Natural killer cell (primary cell): ENCODE results near the gene STIM2. TPM values are rescaled to one million over a fixed set of nuclear protein-coding genes. Genes with fewer than 3 reads are reported as not detected.

Experiments used
- ATAC-seq, 3 donors: fragments of 150-1000 bp in 2 of 3; fragments of 200-7000 bp in 1 of 3; cut with Tn5 transposase; 1 replicate in 1 of 3; 2 replicates in 2 of 3; pipeline ENCODE4 v1.10.0; 2021; ENCODE audit warnings: mild to moderate bottlenecking in 2 of 3, moderate library complexity in 2 of 3
- DNase-seq, 2 donors: peaks; one replicate each; pipeline versions ENCODE4 v3.0.0 to v3.0.0-alpha.2; 2013 to 2021; ENCODE audit warnings: mixed read lengths in 1 of 2
- H3K27ac ChIP-seq: one replicate; pipeline ENCODE4 v1.5.1; 2013; ENCODE audit warnings: mild to moderate bottlenecking, low read length
- H3K27me3 ChIP-seq: one replicate; pipeline ENCODE4 v1.6.1; 2013; ENCODE audit warnings: low read length; ENCODE audit not compliant: control insufficient read depth, insufficient read depth
- H3K36me3 ChIP-seq: one replicate; pipeline ENCODE4 v1.6.1; 2013; ENCODE audit warnings: low read length; ENCODE audit not compliant: control insufficient read depth, insufficient read depth
- H3K4me1 ChIP-seq: one replicate; pipeline ENCODE4 v1.6.1; 2013; ENCODE audit warnings: low read length; ENCODE audit not compliant: control insufficient read depth, insufficient read depth
- H3K4me3 ChIP-seq: one replicate; pipeline ENCODE4 v1.5.1; 2013; ENCODE audit warnings: low read length
- H3K9me3 ChIP-seq: one replicate; pipeline ENCODE4 v1.6.1; 2013; ENCODE audit warnings: low read length; ENCODE audit not compliant: control insufficient read depth, insufficient read depth
- H3K27ac Mint-ChIP-seq, 2 donors: one replicate each; pipeline ENCODE4 v1.8.0; 2022; ENCODE audit warnings: mild to moderate bottlenecking in 2 of 2, mixed read lengths in 2 of 2, moderate library complexity in 1 of 2
- H3K27me3 Mint-ChIP-seq, 2 donors: one replicate each; pipeline ENCODE4 v1.8.0; 2022; ENCODE audit warnings: low read depth in 2 of 2, mixed read lengths in 2 of 2
- H3K36me3 Mint-ChIP-seq: one replicate; pipeline ENCODE4 v1.8.0; 2022; ENCODE audit warnings: mixed read lengths
- H3K4me1 Mint-ChIP-seq, 2 donors: one replicate each; pipeline ENCODE4 v1.8.0; 2022; ENCODE audit warnings: mixed read lengths in 2 of 2
- H3K4me3 Mint-ChIP-seq: one replicate; pipeline ENCODE4 v1.8.0; 2022; ENCODE audit warnings: mild to moderate bottlenecking, moderate library complexity, mixed read lengths
- H3K9me3 Mint-ChIP-seq, 2 donors: one replicate each; pipeline ENCODE4 v1.8.0; 2022; ENCODE audit warnings: mixed read lengths in 2 of 2
- WGBS: methylation state at CpG from one replicate; pipeline ENCODE4 v1.1.7; 2013; ENCODE audit warnings: missing lambda C conversion rate; ENCODE audit not compliant: insufficient coverage; 5-methylcytosine and 5-hydroxymethylcytosine counted together
- intact Hi-C: fragments of 100-400 bp; cut with micrococcal nuclease; formaldehyde crosslinking; loops from one replicate; pipeline ENCODE4 v1.14.2; 2022
- total RNA-seq, 4 donors: library from RNA; stranded (reverse); fragments of 120-200 nt in 1 of 4; gene quantifications; one replicate each; pipeline versions ENCODE4 v1.2.3 to v1.2.4, GENCODE V29; 2013 to 2022
- TF ChIP-seq, protein P1 (sequence below): fragments of 200-600 bp; IDR thresholded peaks from one replicate; pipeline ENCODE4 v1.8.0; 2022; ENCODE audit warnings: antibody characterized with exemption

The STIM2 gene
- total RNA-seq, 3 donors from 2014 or later (not counting 1 experiment from before 2014, with no cell fraction given), result 98.3 to 104 (median 100) TPM

- peak overlapping the region; percentile 2 for H3K27ac ChIP-seq
- H3K4me3 ChIP-seq, result no peak overlapping the region
- no peaks in the 10 kb centered on the region for H3K27me3 ChIP-seq
- Mint-ChIP-seq H3K27ac (peak overlapping the region; percentile 90 to 94), H3K9me3 (no peaks in the 10 kb centered on the region), H3K4me3 (peak overlapping the region; percentile 28), H3K27me3 (no peaks in the 10 kb centered on the region), H3K36me3 (no peaks in the 10 kb centered on the region), H3K4me1 (peaks cover 82 to 87% of the 10 kb centered on the region in 2 donors)
- 94% methylated on average over 3 of the region's 6 CpGs for WGBS
- peaks cover 27% of the 10 kb centered on the region for H3K4me1 ChIP-seq
- TF ChIP-seq, protein P1, sequence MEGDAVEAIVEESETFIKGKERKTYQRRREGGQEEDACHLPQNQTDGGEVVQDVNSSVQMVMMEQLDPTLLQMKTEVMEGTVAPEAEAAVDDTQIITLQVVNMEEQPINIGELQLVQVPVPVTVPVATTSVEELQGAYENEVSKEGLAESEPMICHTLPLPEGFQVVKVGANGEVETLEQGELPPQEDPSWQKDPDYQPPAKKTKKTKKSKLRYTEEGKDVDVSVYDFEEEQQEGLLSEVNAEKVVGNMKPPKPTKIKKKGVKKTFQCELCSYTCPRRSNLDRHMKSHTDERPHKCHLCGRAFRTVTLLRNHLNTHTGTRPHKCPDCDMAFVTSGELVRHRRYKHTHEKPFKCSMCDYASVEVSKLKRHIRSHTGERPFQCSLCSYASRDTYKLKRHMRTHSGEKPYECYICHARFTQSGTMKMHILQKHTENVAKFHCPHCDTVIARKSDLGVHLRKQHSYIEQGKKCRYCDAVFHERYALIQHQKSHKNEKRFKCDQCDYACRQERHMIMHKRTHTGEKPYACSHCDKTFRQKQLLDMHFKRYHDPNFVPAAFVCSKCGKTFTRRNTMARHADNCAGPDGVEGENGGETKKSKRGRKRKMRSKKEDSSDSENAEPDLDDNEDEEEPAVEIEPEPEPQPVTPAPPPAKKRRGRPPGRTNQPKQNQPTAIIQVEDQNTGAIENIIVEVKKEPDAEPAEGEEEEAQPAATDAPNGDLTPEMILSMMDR, result no peak
- DNase-seq (no peak), ATAC-seq (no peak)
- peaks cover 2% of the 10 kb centered on the region for H3K36me3 ChIP-seq
- no peaks in the 10 kb centered on the region for H3K9me3 ChIP-seq
- intact Hi-C loops, result no loop called here
Measured at GRCh38 chr4:26912069-26912468, 51.4 kb downstream of the STIM2 start.

DNA sequence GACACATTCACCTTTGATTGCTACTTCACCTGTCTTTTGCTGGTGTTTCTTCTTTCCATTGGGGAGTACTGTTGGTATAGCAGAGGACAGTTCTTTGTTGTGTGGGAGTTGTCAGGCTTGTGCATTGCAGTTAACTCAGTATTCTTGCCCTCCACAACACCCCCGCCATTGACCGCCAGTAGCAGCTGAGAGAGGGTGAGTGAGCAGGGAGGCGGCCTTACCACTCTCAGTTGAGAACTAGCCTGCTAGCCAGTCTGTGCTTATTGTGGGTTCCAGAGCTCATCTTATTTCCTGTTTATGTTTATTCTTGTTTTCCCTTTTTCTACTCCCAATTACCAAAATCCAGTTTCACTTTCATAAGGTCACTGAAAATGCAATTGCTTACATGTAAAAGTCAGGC lies 52.2 kb downstream of the STIM2 start:
- TF ChIP-seq, protein P1, result no peak
- peak; percentile 78 to 86 (median 84) for ATAC-seq
- Histone ChIP-seq H3K4me1 (peaks cover 24% of the 10 kb centered on the region), H3K27ac (peak overlapping the region; percentile 2), H3K4me3 (no peak overlapping the region), H3K36me3 (peaks cover 2% of the 10 kb centered on the region), H3K27me3 (no peaks in the 10 kb centered on the region), H3K9me3 (no peaks in the 10 kb centered on the region)
- H3K27ac Mint-ChIP-seq, result peak overlapping the region; percentile 90 to 94
- intact Hi-C loops, result no loop called here
- peak in 1 of 2 donors; percentile 24 for DNase-seq
- no peaks in the 10 kb centered on the region for H3K9me3 Mint-ChIP-seq
- no peaks in the 10 kb centered on the region for H3K36me3 Mint-ChIP-seq
- H3K27me3 Mint-ChIP-seq, result no peaks in the 10 kb centered on the region
- 67% methylated on average over 2 of the region's 3 CpGs for WGBS
- H3K4me1 Mint-ChIP-seq, result peaks cover 88 to 89% of the 10 kb centered on the region in 2 donors
- H3K4me3 Mint-ChIP-seq, result peak overlapping the region; percentile 79

GRCh38 chr4:26916195-26916594 lies 55.6 kb downstream of the STIM2 start:
- WGBS, result 6% methylated on average over 1 of the region's 1 CpG
- Histone ChIP-seq H3K4me3 (no peak overlapping the region), H3K9me3 (no peaks in the 10 kb centered on the region), H3K27me3 (no peaks in the 10 kb centered on the region), H3K36me3 (peaks cover 19% of the 10 kb centered on the region), H3K4me1 (peaks cover 8% of the 10 kb centered on the region), H3K27ac (no peak overlapping the region)
- peaks cover 81 to 83% of the 10 kb centered on the region in 2 donors for H3K4me1 Mint-ChIP-seq
- ATAC-seq, result peak in 1 of 3 donors; percentile 38
- DNase-seq, result peak in 1 of 2 donors; percentile 36
- peak overlapping the region; percentile 67 to 77 for H3K27ac Mint-ChIP-seq
- H3K36me3 Mint-ChIP-seq, result peaks cover 13% of the 10 kb centered on the region
- H3K27me3 Mint-ChIP-seq, result no peaks in the 10 kb centered on the region
- no peak overlapping the region for H3K4me3 Mint-ChIP-seq
- no peaks in the 10 kb centered on the region for H3K9me3 Mint-ChIP-seq
- intact Hi-C loops, result no loop called here
- TF ChIP-seq, protein P1, result no peak

DNA sequence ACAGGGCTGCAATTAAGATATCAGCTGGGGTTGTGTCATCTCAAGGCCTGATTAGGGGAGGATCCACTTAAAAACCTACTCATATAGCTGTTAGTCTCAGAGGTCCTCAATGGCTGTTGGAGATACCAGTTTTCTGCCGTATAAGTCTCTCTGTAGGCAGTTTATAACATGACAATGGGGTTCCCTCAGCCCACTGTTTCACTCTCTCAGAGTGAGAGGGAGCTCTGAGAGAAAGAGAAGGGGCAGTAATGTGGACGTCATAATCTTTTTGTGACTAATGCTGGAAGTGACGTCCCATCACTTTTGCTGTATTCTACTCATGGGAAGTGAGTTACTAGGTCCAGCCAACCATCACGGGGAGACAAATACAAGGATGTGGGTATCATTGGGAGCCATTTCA lies 70.3 kb downstream of the STIM2 start:
- Mint-ChIP-seq H3K27ac (peak overlapping the region; percentile 33 to 37), H3K4me1 (peaks cover 38% of the 10 kb centered on the region in 2 donors), H3K9me3 (no peaks in the 10 kb centered on the region), H3K36me3 (no peaks in the 10 kb centered on the region), H3K27me3 (no peaks in the 10 kb centered on the region), H3K4me3 (no peak overlapping the region)
- Histone ChIP-seq H3K27me3 (no peaks in the 10 kb centered on the region), H3K9me3 (no peaks in the 10 kb centered on the region), H3K36me3 (no peaks in the 10 kb centered on the region), H3K4me3 (no peak overlapping the region), H3K4me1 (no peaks in the 10 kb centered on the region), H3K27ac (no peak overlapping the region)
- WGBS, result 95% methylated on average over 4 of the region's 4 CpGs
- DNase-seq (no peak), ATAC-seq (no peak)
- intact Hi-C loops, result no loop called here
- TF ChIP-seq, protein P1, result no peak
